Hematopoietic multipotent progenitor cell treated with erythropoietin and hydrocortisone succinate and interleukin-3 and kit ligand, for 17 days (in vitro differentiated cells): ENCODE data around the gene VSIR.

ENCODE experiments used
- DNase-seq: peaks from one replicate; pipeline ENCODE4 v3.0.0-alpha.2; 2015; ENCODE audit warnings: low spot score

The VSIR gene

GRCh38 chr10:71727738-71728737, 45.3 kb downstream of the VSIR start:
- peak; percentile 85 for DNase-seq

DNA sequence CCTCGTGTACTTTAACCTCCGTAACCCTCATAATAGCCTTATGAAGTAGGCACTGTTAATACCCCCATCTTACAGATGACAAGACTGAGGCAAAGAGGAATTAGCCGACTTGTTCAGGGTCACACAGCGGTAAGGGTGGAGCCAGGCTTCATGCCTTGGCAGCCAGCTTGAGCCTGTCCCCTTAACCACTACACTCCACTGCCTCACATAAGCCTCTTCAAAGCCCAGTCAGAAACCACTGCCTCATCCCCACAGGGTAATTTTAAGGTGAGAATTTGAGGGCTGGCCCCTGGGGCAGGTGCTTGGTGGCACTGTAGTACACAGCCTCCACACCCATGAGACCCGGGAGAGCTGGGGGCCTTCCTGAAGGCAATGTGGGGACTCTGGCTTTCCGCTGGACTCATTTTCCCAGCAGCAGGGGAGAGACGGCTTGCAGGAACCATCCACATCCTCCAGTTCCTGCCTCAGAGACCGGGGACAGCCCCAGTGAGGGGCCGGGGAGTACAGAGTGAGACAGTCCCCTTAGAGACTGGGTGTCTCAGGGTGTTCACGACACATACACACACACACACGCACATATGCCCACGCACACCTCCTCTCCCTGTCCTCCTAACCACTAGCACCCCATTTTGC, 46.1 kb downstream of the VSIR start:
- no peak for DNase-seq

DNA sequence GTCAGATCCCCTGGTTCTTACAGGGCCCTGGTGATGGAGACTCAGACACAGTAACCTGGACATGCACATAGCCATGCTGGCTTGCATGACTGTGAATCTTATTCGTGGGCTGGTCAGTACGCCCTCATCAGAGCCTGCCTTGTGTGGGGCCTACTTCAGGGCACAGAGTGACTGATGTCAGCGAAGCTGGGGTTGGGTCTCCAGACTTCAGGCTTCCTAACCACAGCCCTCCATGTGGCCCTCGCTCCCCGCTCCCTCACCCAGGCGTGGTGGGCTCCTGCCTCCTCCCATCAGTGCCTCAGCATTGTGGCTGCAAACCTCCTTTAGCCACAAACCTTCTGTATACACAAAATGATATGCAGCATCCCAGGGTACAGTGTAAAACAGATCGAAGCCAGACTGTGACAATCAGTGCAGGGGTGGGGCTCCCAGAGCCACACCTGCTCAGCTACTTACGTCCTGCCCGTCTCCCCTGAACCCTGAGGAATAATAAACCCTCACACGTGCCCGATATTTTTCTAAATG, 46.7 kb downstream of the VSIR start:
- no peak for DNase-seq

DNA sequence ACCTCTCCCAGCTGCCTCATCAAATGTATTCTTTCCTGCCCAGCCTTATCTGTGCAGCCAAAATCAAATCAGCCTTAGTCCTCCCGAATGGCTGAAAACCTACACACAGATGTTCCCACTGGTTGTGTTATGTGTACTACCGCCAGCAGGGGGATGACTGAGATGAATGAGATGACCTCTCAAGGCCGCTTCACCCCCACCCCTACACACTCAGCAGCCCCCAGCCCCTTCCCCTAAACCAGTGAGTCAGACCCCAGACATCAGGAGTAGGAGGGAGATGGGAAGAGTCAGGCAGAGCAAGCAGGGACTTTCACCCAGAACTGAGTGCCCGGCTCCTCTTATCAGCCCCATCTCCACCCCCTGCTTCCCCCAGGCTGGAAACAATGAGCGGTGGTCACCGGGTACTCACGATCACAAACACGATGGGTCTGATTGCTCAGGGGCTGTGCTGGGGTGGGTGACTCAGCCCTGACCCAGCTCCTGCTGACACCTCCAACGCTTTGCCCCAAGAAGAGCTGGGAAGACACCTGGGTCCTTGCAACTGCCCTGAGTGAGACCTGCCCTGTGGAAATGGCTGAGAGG, 47.2 kb downstream of the VSIR start:
- DNase-seq, result peak; percentile 48

- no peak for DNase-seq
These were observed 48.1 kb downstream of the VSIR start for GRCh38 chr10:71725249-71725648.

GRCh38 chr10:71724539-71724938, 48.8 kb downstream of the VSIR start:
- no peak for DNase-seq

DNA sequence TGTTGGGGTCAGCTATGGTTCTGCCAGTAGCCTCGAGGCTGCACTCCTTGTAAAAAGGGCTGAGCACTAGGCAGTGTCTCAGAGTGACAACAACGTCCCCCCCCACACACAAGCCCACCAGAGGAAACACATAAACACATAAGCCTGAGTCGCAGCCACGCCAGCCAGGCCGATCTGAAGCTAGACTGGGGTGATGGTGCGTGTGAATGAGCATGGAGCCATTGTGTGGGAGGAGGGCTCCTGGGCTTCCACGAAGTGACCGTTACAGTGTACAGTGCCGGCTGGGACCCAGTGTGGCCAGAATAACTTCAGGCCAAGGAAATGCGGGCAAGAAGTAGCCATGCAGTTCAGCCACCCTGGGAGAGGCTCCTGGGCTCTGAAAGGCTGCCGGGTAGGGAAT, 50.0 kb downstream of the VSIR start:
- DNase-seq, result no peak

GRCh38 chr10:71722849-71723248, 50.5 kb downstream of the VSIR start:
- DNase-seq, result no peak

DNA sequence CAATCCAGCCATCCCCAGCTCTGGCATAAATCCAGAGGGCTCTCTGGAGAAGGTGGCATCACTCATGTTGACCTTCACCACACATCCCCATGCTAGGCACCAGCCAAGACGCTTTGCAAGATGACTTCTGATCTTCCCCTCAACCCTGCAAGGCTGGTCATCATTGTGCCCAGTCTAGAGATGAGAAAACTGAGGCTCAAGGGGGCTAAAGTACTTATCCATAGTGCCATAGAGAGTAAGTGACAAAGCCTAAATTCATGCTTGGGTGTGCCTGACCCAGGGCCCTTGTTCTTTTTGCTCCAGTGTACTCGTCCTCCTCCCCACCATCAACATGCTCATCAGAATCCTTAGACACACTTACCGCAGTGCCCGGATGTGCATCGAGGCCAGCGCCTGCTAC, 52.0 kb downstream of the VSIR start:
- no peak for DNase-seq

DNA sequence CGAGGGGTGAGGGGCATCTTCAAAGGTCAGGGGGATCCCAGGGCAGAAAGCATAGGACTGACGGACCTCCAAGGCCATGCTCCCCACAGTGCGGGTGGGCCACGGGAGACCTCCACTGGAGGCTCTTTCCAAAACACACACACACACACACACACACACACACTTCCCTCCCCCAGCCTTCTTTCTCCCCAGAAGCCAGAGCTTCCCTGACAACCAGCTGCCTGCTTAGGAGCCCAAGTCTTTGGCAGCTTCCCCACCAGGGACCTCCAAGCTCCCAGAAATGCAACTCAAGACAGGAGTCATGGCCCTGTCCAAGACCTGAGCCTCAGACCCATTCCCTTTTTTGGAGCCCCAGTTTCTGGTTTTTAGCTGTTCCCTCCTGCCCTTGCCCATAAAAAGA, 53.0 kb downstream of the VSIR start:
- no peak for DNase-seq

- no peak for DNase-seq
These were observed 53.7 kb downstream of the VSIR start, which contains the start of gene C10orf105 for GRCh38 chr10:71719464-71720201. C10orf105 (minus strand) TSS chr10:71719778; CDS start chr10:71716337, 3,441 bp downstream.

DNA sequence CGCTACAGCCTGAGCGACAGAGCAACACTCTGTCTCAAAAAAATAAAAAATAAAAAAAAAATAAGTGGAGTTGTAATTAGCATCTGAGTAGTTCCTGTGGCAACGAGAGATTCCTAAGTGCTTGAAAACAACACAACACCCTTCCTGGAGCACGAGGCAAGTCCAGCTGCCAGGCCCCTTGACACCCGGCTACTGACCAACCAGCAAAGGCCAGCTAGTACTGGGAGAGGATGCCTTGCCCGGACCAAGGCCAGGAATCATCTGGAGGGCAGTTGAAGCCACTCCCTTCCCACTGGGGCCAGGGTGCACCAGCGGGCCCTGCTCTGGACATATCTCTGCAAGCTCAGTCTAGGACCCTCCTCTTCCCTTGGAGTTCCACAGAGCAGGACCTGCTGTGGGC, 54.3 kb downstream of the VSIR start:
- no peak for DNase-seq

GRCh38 chr10:71718165-71718698, 55.1 kb downstream of the VSIR start:
- DNase-seq, result no peak

- DNase-seq, result no peak
These were observed 55.8 kb downstream of the VSIR start for GRCh38 chr10:71717551-71717951.

- DNase-seq, result no peak
These were observed 56.3 kb downstream of the VSIR start for GRCh38 chr10:71717056-71717455.

DNA sequence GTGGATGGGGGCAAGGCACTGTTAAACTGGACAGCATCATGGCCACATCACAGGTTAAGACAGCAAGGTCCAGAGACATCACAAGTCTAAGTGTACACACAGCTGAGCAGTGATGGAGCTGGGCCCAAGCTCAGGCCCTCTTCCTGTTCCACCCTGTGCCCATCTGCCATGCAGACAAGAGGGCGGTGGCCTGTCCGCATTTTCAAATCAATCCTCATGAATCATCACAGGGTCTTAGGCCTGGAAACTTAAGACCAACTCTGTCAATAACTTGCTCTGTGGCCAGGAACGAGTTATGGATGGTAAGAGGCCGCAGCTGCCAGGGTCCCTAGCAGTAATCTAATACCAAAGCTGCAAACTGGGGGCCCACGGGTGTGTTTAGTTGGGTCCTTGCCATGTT, 56.9 kb downstream of the VSIR start:
- no peak for DNase-seq

GRCh38 chr10:71715860-71716259, 57.5 kb downstream of the VSIR start:
- DNase-seq, result no peak

GRCh38 chr10:71715026-71715425, 58.3 kb downstream of the VSIR start:
- DNase-seq, result no peak

GRCh38 chr10:71714592-71714991, 58.7 kb downstream of the VSIR start:
- DNase-seq, result no peak

- DNase-seq, result peak; percentile 31
These were observed 59.3 kb downstream of the VSIR start for GRCh38 chr10:71714031-71714410.

- peak; percentile 15 for DNase-seq
These were observed 59.9 kb downstream of the VSIR start for GRCh38 chr10:71713135-71714030.
